ENCODE results near the gene RAB33A. TPM values are rescaled to one million over a fixed set of nuclear protein-coding genes. Genes with fewer than 3 reads are reported as not detected.

RAB33A gene
- polyA plus RNA-seq, 1 experiment = 5.1 TPM

DNA sequence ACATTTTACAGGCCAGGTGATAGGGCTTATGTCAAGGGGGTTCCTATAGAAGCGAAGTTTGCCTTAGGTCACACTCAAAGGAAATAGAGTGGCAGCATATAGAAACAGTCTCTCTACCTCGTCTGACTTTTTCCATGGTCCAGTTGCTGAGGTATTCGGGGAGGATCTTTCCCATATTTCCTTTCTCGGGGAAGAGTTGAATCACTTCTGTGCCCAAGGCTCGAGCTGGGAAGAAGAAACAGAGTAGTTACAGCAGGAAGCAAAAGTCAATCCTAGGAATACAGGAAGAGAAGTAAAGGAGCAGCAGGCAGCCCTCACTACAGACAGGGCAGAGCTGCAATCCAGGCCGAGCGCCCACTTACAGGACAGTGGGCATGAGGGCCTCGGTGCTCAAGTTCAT is 34.8 kb upstream of the RAB33A start:
- TF ChIP-seq, protein P1, sequence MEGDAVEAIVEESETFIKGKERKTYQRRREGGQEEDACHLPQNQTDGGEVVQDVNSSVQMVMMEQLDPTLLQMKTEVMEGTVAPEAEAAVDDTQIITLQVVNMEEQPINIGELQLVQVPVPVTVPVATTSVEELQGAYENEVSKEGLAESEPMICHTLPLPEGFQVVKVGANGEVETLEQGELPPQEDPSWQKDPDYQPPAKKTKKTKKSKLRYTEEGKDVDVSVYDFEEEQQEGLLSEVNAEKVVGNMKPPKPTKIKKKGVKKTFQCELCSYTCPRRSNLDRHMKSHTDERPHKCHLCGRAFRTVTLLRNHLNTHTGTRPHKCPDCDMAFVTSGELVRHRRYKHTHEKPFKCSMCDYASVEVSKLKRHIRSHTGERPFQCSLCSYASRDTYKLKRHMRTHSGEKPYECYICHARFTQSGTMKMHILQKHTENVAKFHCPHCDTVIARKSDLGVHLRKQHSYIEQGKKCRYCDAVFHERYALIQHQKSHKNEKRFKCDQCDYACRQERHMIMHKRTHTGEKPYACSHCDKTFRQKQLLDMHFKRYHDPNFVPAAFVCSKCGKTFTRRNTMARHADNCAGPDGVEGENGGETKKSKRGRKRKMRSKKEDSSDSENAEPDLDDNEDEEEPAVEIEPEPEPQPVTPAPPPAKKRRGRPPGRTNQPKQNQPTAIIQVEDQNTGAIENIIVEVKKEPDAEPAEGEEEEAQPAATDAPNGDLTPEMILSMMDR (IDR thresholded peaks at IDR 0.05; ENCODE audit: insufficient read depth, low read depth, low read length) = no peak
- CTCF ChIA-PET = interaction anchor here (1.4 kb wide), 1 partner anchor 55 kb away, joined by 3 read pairs; no protein-coding TSS in a partner anchor
- Histone ChIP-seq H3K27me3 (ENCODE audit: control insufficient read depth, insufficient read depth, low read length) (no peaks in the 10 kb centered on the region), H3K4me3 (ENCODE audit: low read depth, low read length) (no peak overlapping the region), H3K36me3 (ENCODE audit: control insufficient read depth, insufficient read depth, low read length) (peaks cover 1% of the 10 kb centered on the region)
- POLR2A ChIA-PET = no interaction called here
- DNase-seq (ENCODE audit: low read depth) = no peak

DNA sequence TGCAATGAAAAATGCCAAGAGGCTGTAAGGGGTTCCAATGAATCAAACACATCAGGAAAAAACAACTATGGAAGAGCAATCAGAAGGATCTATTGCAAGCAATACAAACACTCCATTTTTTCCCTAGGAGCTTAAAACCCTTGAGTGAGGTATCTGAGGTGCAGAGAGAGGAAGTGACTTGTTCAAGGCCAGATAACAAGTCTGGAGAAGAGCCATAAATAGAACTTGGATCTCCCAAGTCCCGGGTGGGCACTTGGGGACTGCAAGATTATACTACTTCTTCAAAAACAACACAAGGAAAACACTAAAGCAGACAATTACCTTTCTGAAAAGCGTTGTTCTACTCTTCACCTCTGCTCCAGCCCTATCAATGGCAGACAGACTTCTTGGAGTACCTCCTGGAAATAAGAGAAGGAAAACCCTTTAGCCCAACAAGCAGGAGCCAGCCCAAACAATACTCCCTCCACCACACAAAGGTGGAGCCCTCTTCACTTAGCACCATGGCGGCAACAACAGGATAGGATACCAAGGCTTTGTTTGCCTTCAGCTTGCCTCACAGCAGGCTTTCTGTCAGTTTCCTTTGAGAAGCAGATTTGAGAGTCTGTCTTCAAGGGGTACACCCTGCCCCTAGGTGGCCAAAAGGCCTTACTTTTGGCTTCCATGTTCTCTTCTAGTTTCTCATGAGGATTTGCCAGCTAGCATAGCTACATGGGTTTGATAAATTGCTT is 32.1 kb upstream of the RAB33A start:
- CTCF ChIA-PET = no interaction called here
- POLR2A ChIA-PET = no interaction called here
- DNase-seq (ENCODE audit: low read depth) = no peak
- H3K4me3 ChIP-seq (ENCODE audit: low read depth, low read length) = no peak overlapping the region
- peaks cover 1% of the 10 kb centered on the region for H3K36me3 ChIP-seq (ENCODE audit: control insufficient read depth, insufficient read depth, low read length)
- H3K27me3 ChIP-seq (ENCODE audit: control insufficient read depth, insufficient read depth, low read length) = no peaks in the 10 kb centered on the region
- TF ChIP-seq, protein P1 (IDR thresholded peaks at IDR 0.05; ENCODE audit: insufficient read depth, low read depth, low read length) = no peak

DNA sequence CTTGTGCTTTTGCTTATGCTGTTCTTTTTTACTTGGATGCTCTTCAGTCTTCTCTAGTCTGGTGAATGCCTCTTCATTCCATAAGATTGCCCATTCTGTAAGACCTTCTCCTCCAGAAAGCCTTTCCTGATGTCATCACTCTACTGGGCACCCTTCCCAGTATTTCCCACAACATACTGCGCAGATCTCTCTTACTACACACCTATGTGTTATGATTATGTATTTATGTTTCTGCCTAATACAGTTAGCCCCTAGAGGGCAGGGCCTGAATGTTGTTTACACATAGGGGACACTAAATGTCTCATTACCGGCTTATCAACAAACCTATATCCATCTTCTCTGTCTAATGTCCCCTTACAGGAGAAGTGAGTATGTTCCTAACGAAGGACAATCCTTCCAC is 27.3 kb upstream of the RAB33A start:
- CTCF ChIA-PET = interaction anchor here (3.6 kb wide), 1 partner anchor 48 kb away, joined by 9 read pairs; no protein-coding TSS in a partner anchor

DNA sequence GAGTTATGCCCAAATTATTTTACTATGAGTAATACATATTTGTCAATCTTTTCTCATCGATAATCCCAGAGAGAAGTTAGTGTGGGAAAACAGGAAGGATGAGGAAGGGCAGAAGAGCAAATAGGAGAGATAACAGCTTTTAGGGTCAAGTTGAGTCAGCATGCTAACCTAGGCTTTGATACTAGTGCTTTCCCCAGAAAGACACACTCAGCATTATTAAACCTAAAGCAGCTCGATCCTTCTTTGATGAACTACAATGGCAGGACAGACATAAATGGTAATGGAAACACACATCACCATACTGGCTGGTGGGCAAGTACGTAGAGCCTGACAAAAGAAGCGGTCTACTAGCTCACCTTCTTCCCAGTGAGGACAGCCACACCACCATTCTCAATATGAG is 26.6 kb upstream of the RAB33A start:
- CTCF ChIA-PET = interaction anchor here (3.6 kb wide), 1 partner anchor 47 kb away, joined by 9 read pairs; no protein-coding TSS in a partner anchor
- no peak for DNase-seq (ENCODE audit: low read depth)

More for the DNA sequence above, 27.3 kb upstream of the RAB33A start:
- Histone ChIP-seq H3K27me3 (ENCODE audit: control insufficient read depth, insufficient read depth, low read length) (no peaks in the 10 kb centered on the region), H3K36me3 (ENCODE audit: control insufficient read depth, insufficient read depth, low read length) (no peaks in the 10 kb centered on the region), H3K4me3 (ENCODE audit: low read depth, low read length) (no peak overlapping the region)
- POLR2A ChIA-PET = no interaction called here
- TF ChIP-seq, protein P1 (IDR thresholded peaks at IDR 0.05; ENCODE audit: insufficient read depth, low read depth, low read length) = 0 out of 2 replicates have a peak, but pooled peaks have one; percentile 5
- DNase-seq (ENCODE audit: low read depth) = no peak

DNA sequence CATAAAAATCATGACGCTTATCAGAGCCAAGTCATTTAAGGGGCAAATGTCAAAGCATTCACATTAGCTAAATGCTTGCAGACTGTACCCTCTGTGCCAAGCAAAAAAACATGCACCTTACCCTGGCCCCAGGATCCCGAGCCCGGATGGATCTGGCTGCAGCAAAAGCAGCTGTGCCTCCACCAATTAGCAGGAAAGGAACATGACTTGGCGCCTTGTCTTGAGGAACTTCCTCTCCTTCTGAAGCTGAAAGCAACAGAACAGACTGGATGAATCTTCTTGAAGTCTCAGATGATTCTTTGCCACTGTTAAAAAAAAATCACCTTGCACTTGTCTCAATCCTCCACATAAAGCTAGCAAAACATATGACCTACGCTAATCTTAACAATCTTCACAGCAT is 24.1 kb upstream of the RAB33A start:
- Histone ChIP-seq H3K4me3 (ENCODE audit: low read depth, low read length) (no peak overlapping the region), H3K27me3 (ENCODE audit: control insufficient read depth, insufficient read depth, low read length) (no peaks in the 10 kb centered on the region), H3K36me3 (ENCODE audit: control insufficient read depth, insufficient read depth, low read length) (no peaks in the 10 kb centered on the region)
- ChIA-PET POLR2A (no interaction called here), CTCF (interaction anchor here (1.3 kb wide), 1 partner anchor 68 kb away, joined by 3 read pairs; no protein-coding TSS in a partner anchor)
- TF ChIP-seq, protein P1 (IDR thresholded peaks at IDR 0.05; ENCODE audit: insufficient read depth, low read depth, low read length) = no peak
- DNase-seq (ENCODE audit: low read depth) = no peak

More for the DNA sequence above, 26.6 kb upstream of the RAB33A start:
- H3K36me3 ChIP-seq (ENCODE audit: control insufficient read depth, insufficient read depth, low read length) = no peaks in the 10 kb centered on the region
- TF ChIP-seq, protein P1 (IDR thresholded peaks at IDR 0.05; ENCODE audit: insufficient read depth, low read depth, low read length) = no peak
- no peaks in the 10 kb centered on the region for H3K27me3 ChIP-seq (ENCODE audit: control insufficient read depth, insufficient read depth, low read length)
- POLR2A ChIA-PET = no interaction called here
- H3K4me3 ChIP-seq (ENCODE audit: low read depth, low read length) = no peak overlapping the region

All from BJ (cell line).